ENCODE data around the gene TRPC4AP.

Gene TRPC4AP

DNA sequence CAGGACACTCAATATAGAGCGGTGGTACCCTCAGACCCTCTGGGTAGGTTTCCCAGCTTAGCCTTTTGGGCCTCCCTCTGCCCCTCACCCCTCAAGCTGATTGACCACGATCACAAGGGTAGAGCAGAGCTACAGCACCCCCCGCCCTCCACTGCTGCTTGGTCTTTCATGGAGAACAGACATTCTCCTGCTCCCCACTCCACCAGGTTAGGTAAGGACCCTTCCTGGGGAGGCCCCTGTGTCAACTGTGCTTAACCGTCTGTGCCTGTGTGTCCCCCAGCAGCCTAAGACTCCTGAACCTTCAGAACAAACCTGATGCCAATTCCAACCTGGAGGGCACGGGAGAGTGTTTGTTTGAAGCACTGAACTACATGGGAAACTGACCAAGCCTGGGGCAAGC lies 125.2 kb downstream of the TRPC4AP start:
- no peak for DNase-seq

DNA sequence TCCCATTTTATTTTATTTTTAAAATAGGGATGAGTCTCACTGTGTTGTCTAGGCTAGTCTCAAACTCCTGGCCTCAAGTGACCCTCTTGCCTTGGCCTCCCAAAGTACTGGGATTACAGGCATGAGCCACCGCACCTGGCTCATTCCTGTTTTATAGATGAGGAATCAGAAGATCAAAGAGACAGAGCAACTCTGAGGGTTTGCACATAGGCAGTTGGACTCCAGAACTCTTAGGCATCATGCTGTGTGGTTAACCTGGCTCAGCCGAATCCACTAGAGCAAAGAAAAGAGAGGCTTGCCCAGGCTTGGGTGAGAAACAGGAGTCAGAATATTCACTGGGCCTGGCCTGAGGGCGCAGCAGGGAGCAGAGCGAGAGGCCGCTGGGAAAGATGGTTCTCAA lies 127.6 kb downstream of the TRPC4AP start:
- no peak for DNase-seq

DNA sequence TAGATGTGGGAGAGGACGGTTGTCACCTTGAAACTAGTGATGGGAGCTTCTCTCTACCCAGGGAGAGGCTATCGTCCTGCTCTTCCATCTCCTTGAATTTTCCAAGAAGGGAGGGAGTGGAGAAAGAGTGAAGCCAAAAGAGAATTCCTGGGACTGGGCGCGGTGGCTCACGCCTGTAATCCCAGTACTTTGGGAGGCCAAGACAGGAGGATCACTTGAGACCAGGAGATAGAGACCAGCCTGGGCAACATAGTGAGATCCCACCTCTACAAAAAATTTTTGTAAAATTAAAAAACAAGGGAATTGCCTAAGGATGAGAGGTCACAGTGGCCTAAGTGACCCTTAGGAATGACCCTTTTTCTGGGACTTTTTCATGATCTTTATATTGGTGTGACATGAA lies 128.1 kb downstream of the TRPC4AP start:
- DNase-seq = no peak

DNA sequence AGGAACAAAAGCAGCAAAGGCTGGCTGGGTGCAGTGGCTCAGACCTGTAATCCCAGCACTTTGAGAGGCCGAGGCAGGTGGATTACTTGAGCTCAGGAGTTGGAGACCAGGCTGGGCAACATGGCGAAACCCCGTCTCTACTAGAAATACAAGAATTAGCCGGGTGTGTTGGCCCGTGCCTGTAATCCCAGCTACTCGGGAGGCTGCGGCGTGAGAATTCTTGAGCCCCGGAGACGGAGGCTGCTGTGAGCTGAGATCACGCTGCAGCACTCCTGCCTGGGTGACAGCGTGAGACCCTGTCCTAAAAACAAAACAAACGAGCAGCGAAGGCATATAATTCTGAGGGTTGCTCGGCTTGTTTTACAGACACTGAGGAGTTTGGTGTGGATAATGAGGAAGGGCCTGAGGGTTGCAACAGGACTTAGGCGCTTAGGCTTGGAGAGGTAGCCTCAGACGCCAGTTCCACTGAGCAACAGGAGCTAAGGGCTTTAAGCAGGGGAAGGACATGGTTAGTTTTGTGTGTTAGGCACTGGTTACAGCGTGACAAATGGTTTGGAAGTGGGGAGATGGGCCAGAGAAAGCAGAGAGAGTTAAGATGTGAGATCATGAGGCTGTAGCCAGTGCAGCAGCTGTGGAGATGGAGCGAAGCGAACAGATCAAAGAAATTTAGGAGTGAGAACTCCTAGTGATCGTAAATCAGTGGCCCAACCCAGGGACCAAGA lies 135.7 kb downstream of the TRPC4AP start:
- no peak for DNase-seq

DNA sequence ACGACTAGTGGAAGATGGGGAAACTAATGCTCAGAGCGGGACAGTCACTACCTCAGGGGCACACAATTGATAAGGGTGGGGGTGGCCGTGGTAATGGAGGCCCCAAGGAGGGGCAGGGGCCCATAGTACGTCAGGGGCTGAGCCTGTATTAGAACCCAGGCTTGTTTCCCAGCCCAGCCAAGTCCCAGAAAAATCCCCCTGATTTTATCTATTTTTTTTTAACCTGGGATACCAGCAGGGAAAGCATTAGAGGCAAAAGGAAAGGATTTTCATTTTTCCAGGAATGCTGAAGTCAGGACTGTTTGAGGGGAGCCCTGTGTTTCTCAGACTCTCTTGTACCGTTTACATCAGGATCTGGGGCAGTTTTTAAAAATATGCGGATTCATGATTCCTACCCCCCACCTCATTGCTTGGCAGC lies 136.6 kb downstream of the TRPC4AP start:
- DNase-seq = no peak

DNA sequence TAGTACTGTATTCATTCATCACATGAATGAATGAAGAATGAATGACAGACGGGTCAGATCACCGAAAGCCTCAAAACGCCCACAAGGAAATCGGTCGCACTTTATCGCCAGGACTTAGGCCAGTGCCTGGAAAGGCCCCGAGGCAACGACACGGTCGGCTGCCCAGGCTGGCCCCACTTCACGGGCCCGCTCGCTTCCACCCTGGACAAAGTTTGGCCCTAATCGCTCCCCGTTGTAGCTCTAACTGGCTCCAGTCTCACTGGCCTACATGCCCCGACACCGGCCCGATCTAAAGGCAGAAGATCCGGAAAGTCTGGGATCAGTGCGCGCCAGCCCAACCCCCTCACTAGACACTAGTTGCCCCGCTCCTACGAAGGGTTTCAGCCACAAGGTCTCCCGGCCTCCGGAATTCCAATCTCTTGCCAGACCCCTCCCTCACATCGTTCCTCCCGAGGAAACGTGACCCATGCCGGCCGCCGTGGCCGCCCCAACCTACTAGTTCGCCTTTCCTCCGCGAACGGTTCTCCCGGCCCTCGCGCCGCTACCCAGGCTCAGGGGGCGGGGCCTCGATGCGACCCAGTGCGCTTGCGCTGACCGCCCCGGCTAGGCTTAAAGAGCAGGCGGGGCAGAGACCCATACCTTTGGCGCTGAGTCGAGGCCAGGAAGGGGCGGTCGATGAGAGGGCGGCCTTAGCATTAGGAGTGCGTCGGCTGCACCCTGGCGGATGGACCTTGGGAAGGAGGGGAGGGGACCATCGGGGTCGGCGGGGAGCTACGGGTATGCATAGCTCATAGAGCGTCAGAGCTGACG lies 137.2 kb downstream of the TRPC4AP start, which contains the start of the genes GSS and MYH7B:
GSS (minus strand) TSS at position 576 of the 810 bp plus-strand sequence. CDS start 3,954 bp downstream, outside the sequence.
MYH7B (plus strand) TSS at position 638 of the 810 bp plus-strand sequence. CDS start 22,138 bp downstream, outside the sequence.
- DNase-seq = peak; percentile 97

DNA sequence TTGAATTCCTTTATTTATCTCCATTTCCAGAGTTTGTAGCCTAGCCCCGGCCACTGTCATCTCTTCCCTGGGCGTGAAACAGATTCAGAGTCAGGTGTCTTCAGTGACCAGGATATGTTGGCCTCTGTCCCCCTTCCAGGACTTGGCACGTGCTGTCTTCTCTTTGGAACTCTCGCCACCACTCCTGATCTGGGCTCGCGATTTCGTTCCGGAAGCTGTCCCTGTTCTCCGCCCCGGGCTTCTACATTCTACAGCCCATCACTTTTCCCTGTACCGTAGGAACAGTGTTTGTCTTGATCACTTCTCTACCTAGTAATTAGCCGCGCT lies 137.7 kb downstream of the TRPC4AP start:
- DNase-seq = no peak

DNA sequence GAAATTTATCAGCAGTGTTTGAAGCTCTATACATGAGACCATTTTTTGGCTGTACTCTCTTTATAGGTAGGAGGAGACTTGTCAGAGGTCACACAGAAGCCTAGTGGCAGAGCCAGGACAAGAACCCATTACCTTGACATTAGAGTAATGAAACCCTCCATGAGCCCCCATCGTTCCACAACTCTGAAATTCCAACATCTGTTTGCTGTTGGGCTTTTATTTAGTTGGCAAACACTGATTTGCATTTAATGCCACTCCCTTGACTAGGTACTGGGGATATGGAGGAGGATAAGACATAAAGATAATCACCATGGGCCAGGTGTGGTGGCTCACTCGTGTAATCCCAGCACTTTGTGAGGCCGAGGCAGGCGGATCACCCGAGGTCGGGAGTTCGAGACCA lies 138.6 kb downstream of the TRPC4AP start:
- no peak for DNase-seq

DNA sequence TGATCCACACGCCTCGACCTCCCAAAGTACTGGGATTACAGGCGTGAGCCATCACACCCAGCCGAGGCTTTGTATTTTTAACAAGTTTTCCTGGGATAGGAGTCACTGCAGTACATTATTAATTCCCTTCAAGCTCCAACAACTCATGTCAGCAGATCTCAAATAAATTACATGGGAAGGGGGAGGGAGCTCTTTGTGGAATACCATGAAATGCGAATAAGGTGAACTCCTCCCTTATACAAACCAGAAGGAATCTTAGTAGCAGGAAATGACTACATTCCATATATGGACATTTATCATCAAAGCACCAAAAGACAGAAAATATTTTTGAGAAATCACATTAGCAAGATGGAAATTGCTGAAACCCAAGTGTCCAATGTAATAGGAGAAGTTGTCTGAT lies 139.9 kb downstream of the TRPC4AP start:
- no peak for DNase-seq
